ENCODE data around the gene KCNJ9.
"Not testable (repeated sequence)": the region's sequence is repeated elsewhere in the genome, so short reads cannot be mapped to it uniquely, and the experiment has no call there.

DNA sequence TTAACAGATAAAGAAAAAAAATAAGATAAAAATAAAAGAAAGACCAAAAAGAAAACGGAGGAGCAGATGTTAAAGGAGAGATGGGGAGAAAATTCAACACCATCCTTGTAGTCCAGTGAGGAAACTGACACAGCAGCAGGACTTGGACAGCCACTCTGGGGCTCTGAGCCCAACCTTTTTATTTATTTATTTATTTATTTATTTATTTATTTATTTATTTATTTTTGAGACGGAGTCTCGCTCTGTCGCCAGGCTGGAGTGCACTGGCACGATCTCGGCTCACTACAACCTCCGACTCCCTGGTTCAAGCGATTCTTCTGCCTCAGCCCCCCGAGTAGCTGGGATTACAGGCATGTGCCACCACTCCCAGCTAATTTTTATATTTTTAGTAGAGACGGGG lies 30.1 kb downstream of the KCNJ9 start:
- TF ChIP-seq, protein P1, sequence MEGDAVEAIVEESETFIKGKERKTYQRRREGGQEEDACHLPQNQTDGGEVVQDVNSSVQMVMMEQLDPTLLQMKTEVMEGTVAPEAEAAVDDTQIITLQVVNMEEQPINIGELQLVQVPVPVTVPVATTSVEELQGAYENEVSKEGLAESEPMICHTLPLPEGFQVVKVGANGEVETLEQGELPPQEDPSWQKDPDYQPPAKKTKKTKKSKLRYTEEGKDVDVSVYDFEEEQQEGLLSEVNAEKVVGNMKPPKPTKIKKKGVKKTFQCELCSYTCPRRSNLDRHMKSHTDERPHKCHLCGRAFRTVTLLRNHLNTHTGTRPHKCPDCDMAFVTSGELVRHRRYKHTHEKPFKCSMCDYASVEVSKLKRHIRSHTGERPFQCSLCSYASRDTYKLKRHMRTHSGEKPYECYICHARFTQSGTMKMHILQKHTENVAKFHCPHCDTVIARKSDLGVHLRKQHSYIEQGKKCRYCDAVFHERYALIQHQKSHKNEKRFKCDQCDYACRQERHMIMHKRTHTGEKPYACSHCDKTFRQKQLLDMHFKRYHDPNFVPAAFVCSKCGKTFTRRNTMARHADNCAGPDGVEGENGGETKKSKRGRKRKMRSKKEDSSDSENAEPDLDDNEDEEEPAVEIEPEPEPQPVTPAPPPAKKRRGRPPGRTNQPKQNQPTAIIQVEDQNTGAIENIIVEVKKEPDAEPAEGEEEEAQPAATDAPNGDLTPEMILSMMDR (IDR thresholded peaks at IDR 0.05; ENCODE audit: poor library complexity, severe bottlenecking): not testable (repeated sequence)
- TF ChIP-seq, protein P2, sequence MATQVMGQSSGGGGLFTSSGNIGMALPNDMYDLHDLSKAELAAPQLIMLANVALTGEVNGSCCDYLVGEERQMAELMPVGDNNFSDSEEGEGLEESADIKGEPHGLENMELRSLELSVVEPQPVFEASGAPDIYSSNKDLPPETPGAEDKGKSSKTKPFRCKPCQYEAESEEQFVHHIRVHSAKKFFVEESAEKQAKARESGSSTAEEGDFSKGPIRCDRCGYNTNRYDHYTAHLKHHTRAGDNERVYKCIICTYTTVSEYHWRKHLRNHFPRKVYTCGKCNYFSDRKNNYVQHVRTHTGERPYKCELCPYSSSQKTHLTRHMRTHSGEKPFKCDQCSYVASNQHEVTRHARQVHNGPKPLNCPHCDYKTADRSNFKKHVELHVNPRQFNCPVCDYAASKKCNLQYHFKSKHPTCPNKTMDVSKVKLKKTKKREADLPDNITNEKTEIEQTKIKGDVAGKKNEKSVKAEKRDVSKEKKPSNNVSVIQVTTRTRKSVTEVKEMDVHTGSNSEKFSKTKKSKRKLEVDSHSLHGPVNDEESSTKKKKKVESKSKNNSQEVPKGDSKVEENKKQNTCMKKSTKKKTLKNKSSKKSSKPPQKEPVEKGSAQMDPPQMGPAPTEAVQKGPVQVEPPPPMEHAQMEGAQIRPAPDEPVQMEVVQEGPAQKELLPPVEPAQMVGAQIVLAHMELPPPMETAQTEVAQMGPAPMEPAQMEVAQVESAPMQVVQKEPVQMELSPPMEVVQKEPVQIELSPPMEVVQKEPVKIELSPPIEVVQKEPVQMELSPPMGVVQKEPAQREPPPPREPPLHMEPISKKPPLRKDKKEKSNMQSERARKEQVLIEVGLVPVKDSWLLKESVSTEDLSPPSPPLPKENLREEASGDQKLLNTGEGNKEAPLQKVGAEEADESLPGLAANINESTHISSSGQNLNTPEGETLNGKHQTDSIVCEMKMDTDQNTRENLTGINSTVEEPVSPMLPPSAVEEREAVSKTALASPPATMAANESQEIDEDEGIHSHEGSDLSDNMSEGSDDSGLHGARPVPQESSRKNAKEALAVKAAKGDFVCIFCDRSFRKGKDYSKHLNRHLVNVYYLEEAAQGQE (IDR thresholded peaks at IDR 0.05; ENCODE audit: borderline replicate concordance): not testable (repeated sequence)
- TF ChIP-seq SMC3 (conservative IDR thresholded peaks at IDR 0.05; ENCODE audit: poor library complexity); EP300 (conservative IDR thresholded peaks at IDR 0.05; ENCODE audit: poor library complexity, severe bottlenecking); POLR2AphosphoS5 (IDR thresholded peaks at IDR 0.05): not testable (repeated sequence)

Measured in neural cell (in vitro differentiated cells).